GM19035 (cell line): ENCODE measurements around the gene AOPEP.

ENCODE experiments used
- ATAC-seq: cut with Tn5 transposase; IDR thresholded peaks from one replicate; pipeline ENCODE4 v1.9.1; 2021; ENCODE audit not compliant: unreplicated experiment

AOPEP gene

DNA sequence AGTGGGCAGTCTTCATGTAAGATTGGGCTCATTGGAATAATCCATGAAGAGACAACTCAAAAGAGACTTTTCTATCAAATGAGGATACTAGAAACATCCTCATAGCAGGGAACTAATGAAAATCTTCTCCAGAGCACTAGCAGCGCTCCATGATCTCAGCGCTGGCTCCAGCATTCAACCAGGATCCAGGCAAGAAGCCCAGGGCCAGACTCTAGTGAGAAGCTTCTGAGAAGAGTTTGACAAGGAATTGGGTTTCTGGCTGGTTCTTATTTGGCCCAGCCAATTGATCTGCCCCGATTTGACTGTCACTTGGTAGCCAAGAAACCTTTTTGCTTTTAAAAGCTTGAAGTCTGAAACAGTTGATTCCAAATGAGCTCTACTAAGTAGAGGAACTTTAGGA lies 60.1 kb downstream of the AOPEP start:
- no peak for ATAC-seq

- ATAC-seq: no peak
These were observed 60.8 kb downstream of the AOPEP start for GRCh38 chr9:94787266-94787665.

DNA sequence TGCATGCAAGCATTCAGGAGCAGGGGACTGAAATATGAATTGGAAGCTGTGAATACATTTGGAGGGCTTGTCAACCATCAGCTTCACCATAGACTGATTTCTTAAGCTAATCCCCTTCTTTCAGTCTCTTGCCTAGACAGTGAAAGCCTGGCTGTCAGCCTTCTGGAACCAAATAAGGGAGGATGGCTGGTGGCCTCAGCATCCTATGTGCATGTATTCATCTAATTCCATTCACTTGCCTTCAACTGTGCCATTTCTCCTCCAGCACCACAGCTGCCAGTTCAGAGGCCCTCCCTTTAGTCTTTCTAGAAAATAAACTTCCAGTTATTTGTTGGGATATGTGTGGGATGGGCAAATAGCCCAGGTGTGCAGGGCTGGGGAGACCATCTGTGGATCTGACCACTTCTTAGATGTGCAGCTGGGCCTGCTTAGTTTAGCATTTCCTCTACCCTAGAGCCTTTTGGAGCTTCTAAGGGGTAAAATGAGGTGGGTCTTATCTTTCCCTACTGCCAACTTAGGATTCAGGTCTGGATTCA lies 62.1 kb downstream of the AOPEP start:
- no peak for ATAC-seq

DNA sequence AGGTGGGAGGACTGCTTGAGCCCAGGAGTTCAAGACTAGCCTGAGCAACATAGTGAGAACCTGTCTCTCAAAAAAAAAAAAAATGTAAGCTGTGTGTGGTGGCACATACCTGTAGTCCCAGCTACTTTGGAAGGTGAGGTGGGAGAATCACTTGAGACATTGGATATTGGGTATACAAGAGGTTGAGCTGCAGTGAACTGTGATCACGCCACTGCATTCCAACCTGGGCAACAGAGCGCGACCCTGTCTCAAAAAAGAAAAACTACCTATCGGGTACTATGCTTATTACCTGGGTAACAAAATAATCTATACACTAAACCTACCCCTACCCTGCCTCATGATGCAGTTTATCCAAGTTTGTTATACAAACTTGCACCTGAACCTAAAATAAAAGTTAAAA lies 64.9 kb downstream of the AOPEP start:
- no peak for ATAC-seq

DNA sequence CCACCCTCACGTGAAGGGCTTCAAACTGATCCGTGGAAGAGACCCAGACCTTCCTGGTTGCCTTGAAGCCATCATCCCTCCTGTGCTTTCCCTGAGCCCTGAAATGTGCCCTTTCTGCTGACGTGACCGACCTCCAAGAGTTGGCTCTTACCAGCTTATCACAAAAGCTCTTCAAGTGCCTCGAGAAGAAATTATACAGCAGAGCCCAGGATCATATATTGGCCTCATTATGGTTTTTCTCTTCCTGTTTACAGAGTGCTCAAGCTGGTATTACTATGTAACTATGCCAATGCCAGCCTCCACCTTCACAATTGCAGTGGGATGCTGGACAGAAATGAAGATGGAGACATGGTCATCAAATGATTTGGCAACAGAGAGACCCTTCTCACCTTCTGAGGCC lies 66.0 kb downstream of the AOPEP start:
- no peak for ATAC-seq

GRCh38 chr9:94794476-94795167 lies 68.1 kb downstream of the AOPEP start:
- ATAC-seq: no peak

DNA sequence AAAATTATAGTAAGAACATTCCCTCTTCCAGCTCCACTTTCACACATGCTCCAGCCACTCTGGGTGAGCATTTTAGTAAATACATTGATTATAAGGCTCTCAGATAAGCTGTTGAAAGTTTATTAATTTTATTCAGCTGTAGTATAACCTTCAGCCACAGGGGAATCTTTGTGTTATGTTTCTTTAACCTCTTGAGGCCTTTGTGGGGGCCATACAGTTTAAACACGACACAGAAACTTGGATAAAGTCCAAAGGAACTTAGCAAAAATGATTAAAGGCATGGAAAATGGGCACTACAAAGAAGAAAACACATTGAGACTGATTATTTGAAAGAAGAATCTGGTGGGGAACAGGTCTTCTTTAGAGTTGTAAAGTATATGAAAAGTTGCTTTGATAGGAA lies 70.2 kb downstream of the AOPEP start:
- no peak for ATAC-seq

DNA sequence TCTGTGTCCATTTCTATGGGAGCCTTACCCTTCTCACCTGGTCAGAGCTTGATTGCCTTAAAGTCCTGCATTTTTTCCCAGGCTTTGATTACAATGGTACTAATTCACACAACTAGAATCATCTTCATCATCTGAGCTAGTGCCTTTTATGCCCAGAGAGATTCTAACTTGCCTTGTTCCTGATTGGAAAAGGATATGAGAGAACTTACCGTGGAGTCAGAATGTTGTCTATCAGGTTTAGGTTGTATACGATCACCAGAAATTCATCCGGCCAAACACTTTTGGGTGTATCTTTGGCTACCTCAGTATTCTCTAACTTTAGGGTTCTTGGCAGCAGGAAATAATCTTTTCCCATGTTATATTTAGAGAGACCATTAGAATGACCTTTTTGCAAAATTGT lies 71.7 kb downstream of the AOPEP start:
- no peak for ATAC-seq

- ATAC-seq: no peak
These were observed 72.2 kb downstream of the AOPEP start for GRCh38 chr9:94798708-94799107.

DNA sequence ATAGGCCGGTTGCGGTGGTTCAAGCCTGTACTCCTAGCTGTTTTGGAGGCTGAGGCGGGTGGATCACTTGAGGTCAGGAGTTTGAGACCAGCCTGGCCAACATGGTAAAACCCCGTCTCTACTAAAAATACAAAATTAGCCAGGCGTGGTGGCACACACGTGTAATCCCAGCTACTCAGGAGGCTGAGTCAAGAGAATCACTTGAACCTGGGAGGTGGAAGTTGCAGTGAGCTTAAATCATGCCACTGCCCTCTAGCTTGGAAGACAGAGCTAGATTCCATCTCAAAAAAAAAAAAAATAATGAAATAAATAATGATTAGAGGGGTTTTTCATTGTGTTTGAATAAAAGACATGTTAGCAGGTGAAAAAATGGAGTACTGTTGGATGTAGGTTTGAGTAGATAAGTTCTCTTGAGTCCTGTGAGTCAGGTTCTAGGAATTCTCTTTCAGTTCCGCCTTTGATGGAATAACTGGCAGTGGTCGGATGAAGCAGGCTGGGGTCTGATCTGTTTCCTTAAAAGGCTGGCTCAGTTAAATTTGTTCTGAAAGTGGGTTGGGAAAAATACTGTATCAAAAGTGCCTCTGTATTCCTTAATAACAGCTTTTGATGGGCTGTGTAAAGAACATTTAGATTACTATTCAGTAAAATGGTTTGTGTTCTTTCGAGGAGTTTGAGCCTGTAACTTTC lies 73.2 kb downstream of the AOPEP start:
- no peak for ATAC-seq

- no peak for ATAC-seq
These were observed 74.1 kb downstream of the AOPEP start for GRCh38 chr9:94800424-94801117.

DNA sequence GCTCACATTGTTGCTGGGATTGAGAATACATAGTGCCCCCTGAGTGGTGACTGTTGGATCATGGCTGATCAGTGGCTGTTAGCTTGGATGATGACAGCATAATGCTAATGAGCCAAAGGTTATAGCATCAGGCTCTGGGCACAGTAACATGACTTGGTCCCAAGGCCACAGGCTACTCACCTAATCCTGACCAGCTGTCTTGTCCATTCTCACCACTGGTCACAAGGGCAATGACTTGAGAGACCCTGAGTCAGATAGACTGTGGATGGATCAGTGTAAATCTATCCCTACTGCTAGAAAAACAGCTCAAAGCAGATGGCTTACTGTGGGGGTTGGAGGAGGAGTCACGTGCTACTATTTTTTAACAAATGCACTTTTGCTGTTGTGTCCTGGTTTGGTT lies 74.7 kb downstream of the AOPEP start:
- ATAC-seq: no peak

- no peak for ATAC-seq
These were observed 75.2 kb downstream of the AOPEP start for GRCh38 chr9:94801681-94802080.

- ATAC-seq: no peak
These were observed 75.8 kb downstream of the AOPEP start for GRCh38 chr9:94802251-94802650.

DNA sequence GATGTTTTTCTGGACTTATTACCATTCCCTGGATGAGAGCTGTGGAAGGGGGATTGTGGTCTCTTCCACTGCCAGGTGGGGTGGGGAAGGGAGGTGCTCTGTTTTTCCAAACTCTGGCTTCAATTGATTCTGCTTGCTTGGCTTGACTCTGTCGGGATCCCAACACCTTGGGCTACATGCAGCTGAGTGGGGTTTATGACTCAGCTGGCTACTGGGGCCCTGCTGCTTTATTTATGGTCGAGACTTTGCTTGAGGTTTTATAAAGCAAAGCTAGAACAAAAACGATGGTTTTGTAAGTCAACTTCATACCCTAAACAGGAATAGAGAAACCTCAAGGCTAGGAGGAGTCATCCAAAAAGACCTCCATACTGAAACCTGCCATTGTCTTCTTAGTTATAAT lies 76.3 kb downstream of the AOPEP start:
- no peak for ATAC-seq

- ATAC-seq: no peak
These were observed 77.8 kb downstream of the AOPEP start for GRCh38 chr9:94804316-94804715.

GRCh38 chr9:94805051-94805489 lies 78.6 kb downstream of the AOPEP start:
- no peak for ATAC-seq

DNA sequence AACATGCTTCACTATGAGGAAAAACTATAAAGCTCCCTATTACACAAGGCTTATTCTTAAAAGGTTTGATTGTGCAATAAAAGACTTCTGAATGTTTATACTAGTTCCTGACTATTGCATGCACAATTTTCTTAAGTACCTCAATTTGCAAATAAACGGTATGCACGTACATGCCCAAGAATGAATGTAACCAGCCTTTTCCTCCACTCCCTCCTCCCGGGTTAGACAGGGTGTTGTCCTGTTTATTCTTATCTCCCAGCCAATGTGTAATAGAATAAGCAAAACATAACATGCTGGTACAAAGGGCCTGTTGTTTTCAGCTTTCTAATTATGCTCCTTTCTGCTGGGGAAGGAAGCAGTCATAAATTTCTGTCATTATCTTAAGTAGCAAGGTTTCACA lies 79.1 kb downstream of the AOPEP start:
- ATAC-seq: no peak

GRCh38 chr9:94806307-94806893 lies 79.9 kb downstream of the AOPEP start:
- no peak for ATAC-seq

DNA sequence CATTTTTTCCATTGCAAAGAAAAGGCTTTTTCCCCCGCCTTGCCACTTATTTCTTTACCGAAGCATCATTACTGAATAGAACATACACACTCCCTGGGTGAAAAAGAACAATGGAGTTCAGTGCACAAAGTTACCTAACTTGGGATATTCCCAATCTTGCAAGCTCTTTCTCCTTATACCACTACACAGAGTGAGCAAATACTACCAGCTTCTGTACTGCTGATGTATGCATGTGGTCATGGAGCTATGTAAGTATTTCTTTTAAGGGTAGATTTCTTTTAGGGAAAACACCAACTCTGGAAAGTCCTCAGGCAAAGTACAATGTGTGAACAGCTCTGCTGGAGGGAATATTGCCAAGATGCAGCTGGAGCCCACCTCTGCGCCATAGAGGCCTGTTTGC lies 81.1 kb downstream of the AOPEP start:
- ATAC-seq: no peak

GRCh38 chr9:94808926-94809700 lies 82.6 kb downstream of the AOPEP start:
- ATAC-seq: no peak
